H1 (cell line): ENCODE results near the gene NAXE. TPM values are rescaled to one million over a fixed set of nuclear protein-coding genes. Genes with fewer than 3 reads are reported as not detected.

Experiments
- CBX5 ChIP-seq: fragments of 300-800, 300-1000 bp; sonication (generic); IDR thresholded peaks from 2 replicates; pipeline ENCODE4 v1.7.1; 2016; ENCODE audit warnings: antibody characterized with exemption, low read length, low read depth
- CREB1 ChIP-seq: IDR thresholded peaks from 2 replicates; pipeline ENCODE4 v1.6.1; 2012; ENCODE audit warnings: inconsistent platforms
- EP300 ChIP-seq, 2 experiments: IDR thresholded peaks; 1 replicate in 1 of 2; 2 replicates in 1 of 2; pipeline ENCODE4 v1.6.1; 2011 to 2012; ENCODE audit warnings: low read depth in 2 of 2, low read length in 2 of 2, mild to moderate bottlenecking in 2 of 2, borderline replicate concordance in 1 of 2, inconsistent platforms in 1 of 2, moderate library complexity in 1 of 2
- HDAC2 ChIP-seq, 2 experiments: fragments of 300-600 bp in 1 of 2; sonication (generic) in 1 of 2; IDR thresholded peaks; 2 replicates each; pipeline ENCODE4 v1.6.1; 2011 to 2012; ENCODE audit warnings: low read depth in 2 of 2, low read length in 2 of 2, mild to moderate bottlenecking in 2 of 2, moderate library complexity in 2 of 2, borderline replicate concordance in 1 of 2, inconsistent platforms in 1 of 2
- JUN ChIP-seq: IDR thresholded peaks from 2 replicates; pipeline ENCODE4 v1.6.1; 2011; ENCODE audit warnings: low read depth, mild to moderate bottlenecking, improper control_type of control experiment, low read length
- KDM4A ChIP-seq: IDR thresholded peaks from one replicate; pipeline ENCODE4 v1.7.1; 2012; ENCODE audit warnings: low read depth, mild to moderate bottlenecking, moderate library complexity, low read length, inconsistent platforms; ENCODE audit not compliant: severe bottlenecking
- MAFK ChIP-seq: IDR thresholded peaks from 2 replicates; pipeline ENCODE4 v1.6.1; 2012; ENCODE audit warnings: low read depth, mild to moderate bottlenecking, improper control_type of control experiment, low read length
- RBBP5 ChIP-seq: IDR thresholded peaks from 2 replicates; pipeline ENCODE4 v1.7.1; 2012; ENCODE audit warnings: low read depth, mild to moderate bottlenecking, inconsistent platforms, low read length, moderate library complexity, borderline replicate concordance
- SIX5 ChIP-seq: IDR thresholded peaks from 2 replicates; pipeline ENCODE4 v1.6.1; 2011; ENCODE audit warnings: mild to moderate bottlenecking, low read depth, low read length
- TAF1 ChIP-seq: IDR thresholded peaks from 2 replicates; pipeline ENCODE4 v1.6.1; 2011; ENCODE audit warnings: mild to moderate bottlenecking, low read depth, low read length
- TBP ChIP-seq: IDR thresholded peaks from 2 replicates; pipeline ENCODE4 v1.6.1; 2011; ENCODE audit warnings: low read depth, low read length, improper control_type of control experiment
- TCF12 ChIP-seq: IDR thresholded peaks from 2 replicates; pipeline ENCODE4 v1.6.1; 2011; ENCODE audit warnings: low read depth, mild to moderate bottlenecking, low read length
- TEAD4 ChIP-seq: IDR thresholded peaks from 2 replicates; pipeline ENCODE4 v1.6.1; 2012; ENCODE audit warnings: low read depth, low read length, inconsistent platforms, mixed read lengths
- YY1 ChIP-seq: IDR thresholded peaks from 2 replicates; pipeline ENCODE4 v1.6.1; 2011; ENCODE audit warnings: low read depth, mild to moderate bottlenecking, low read length
- polyA plus RNA-seq, 7 experiments: library from polyadenylated mRNA; depleted of rRNA in 3 of 7; stranded (reverse) in 5 of 7; unstranded in 2 of 7; fragments of >200 nt in 5 of 7; fragments of 200-250 nt in 2 of 7; gene quantifications; 1 replicate in 5 of 7; 2 replicates in 1 of 7; 4 replicates in 1 of 7; pipeline versions ENCODE4 v1.2.1 to v1.2.3, GENCODE V29; 2011 to 2013; ENCODE audit warnings: missing spikeins in 2 of 7, mixed read lengths in 2 of 7
- total RNA-seq: library from RNA; stranded (reverse); fragmentation: NEBNext Ultra II Directional; extraction: Animal tissue kit (Norgen Biotek cat#: 25700); gene quantifications from 2 replicates; pipeline ENCODE4 v1.2.1, GENCODE V29; 2021

Gene NAXE
- total and polyA plus RNA-seq, 2 of the 8 experiments (the other 6 are each of a cell fraction or from before 2014, with no cell fraction given), result 73.1 to 74.3 TPM

GRCh38 chr1:156625436-156626078 lies 34.0 kb downstream of the NAXE start (continued):
- TF ChIP-seq HDAC2 (IDR thresholded peaks at IDR 0.05; ENCODE audit: borderline replicate concordance in 1 of 2, low read depth in 2 of 2, low read length in 2 of 2) (no peak), EP300 (IDR thresholded peaks at IDR 0.05; ENCODE audit: borderline replicate concordance in 1 of 2, low read depth in 2 of 2, low read length in 2 of 2) (no peak), RBBP5 (no peak), MAFK (no peak), SIX5 (no peak), YY1 (no peak), KDM4A (no peak), TEAD4 (no peak), JUN (no peak), TAF1 (no peak), TBP (no peak), TCF12 (no peak), CBX5 (no peak), CREB1 (no peak)
